PC-3 (cell line): ENCODE results near the gene RHBDL2.

Experiments
- CTCF ChIP-seq: fragments of 300-600 bp; sonication (generic); conservative IDR thresholded peaks from 2 replicates; pipeline ENCODE4 v1.5.1; 2017; ENCODE audit warnings: antibody characterized with exemption, low read depth, mild to moderate bottlenecking, low read length
- EZH2 ChIP-seq: fragments of 300-600 bp; sonication (generic); IDR thresholded peaks from one replicate; pipeline ENCODE4 v1.6.1; 2017; ENCODE audit warnings: antibody characterized with exemption, mild to moderate bottlenecking, low read length; ENCODE audit not compliant: unreplicated experiment
- EZH2phosphoT487 ChIP-seq: fragments of 300-600 bp; sonication (generic); IDR thresholded peaks from 2 replicates; pipeline ENCODE4 v1.6.1; 2018; ENCODE audit warnings: mild to moderate bottlenecking, antibody characterized with exemption, low read length, borderline replicate concordance

- no peak for TF ChIP-seq CTCF
- TF ChIP-seq EZH2, result no peak
- TF ChIP-seq EZH2phosphoT487, result no peak
These were observed 1.2 kb upstream of the RHBDL2 start for GRCh38 chr1:38942664-38943428.
